GM18907 (cell line): ENCODE measurements around the gene PDCD11.
"Not testable (repeated sequence)": the region's sequence is repeated elsewhere in the genome, so short reads cannot be mapped to it uniquely, and the experiment has no call there.

Source experiments
- ATAC-seq: cut with Tn5 transposase; IDR thresholded peaks from one replicate; pipeline ENCODE4 v1.9.1; 2021; ENCODE audit warnings: mild to moderate bottlenecking, moderate library complexity; ENCODE audit not compliant: unreplicated experiment

The PDCD11 gene

GRCh38 chr10:103396067-103396788, at the start of gene PDCD11, which contains the start of gene ATP5MK:
PDCD11 (plus strand) TSS chr10:103396626; CDS start chr10:103398427, 1,801 bp downstream.
ATP5MK (minus strand) TSS chr10:103396475; CDS start chr10:103392457, 4,018 bp downstream.
- peak; percentile 98 for ATAC-seq

GRCh38 chr10:103350175-103350516, 46.3 kb upstream of the PDCD11 start:
- ATAC-seq = no peak

GRCh38 chr10:103350517-103351260, 45.7 kb upstream of the PDCD11 start, which contains the start of gene PCGF6:
PCGF6 (minus strand) TSS chr10:103351140; CDS start chr10:103351066, 74 bp downstream.
- peak; percentile 83 for ATAC-seq

- no peak for ATAC-seq
Measured at GRCh38 chr10:103353281-103353680, 43.1 kb upstream of the PDCD11 start.

GRCh38 chr10:103354567-103354966, 41.9 kb upstream of the PDCD11 start:
- not testable (repeated sequence) for ATAC-seq

- no peak for ATAC-seq
Measured at GRCh38 chr10:103355906-103356599, 40.4 kb upstream of the PDCD11 start.

GRCh38 chr10:103359493-103359892, 36.9 kb upstream of the PDCD11 start:
- not testable (repeated sequence) for ATAC-seq

- ATAC-seq = not testable (repeated sequence)
Measured at GRCh38 chr10:103360791-103361190, 35.6 kb upstream of the PDCD11 start.

- no peak for ATAC-seq
Measured at GRCh38 chr10:103367379-103367781, 29.0 kb upstream of the PDCD11 start.

- peak; percentile 75 for ATAC-seq
Measured at GRCh38 chr10:103367782-103368518, 28.5 kb upstream of the PDCD11 start, which contains the start of gene TAF5. TAF5 (plus strand) TSS chr10:103367976; CDS start chr10:103367990, 14 bp downstream.

GRCh38 chr10:103373544-103373943, 22.9 kb upstream of the PDCD11 start:
- ATAC-seq = no peak

- no peak for ATAC-seq
Measured at GRCh38 chr10:103374263-103374662, 22.2 kb upstream of the PDCD11 start.

GRCh38 chr10:103382769-103383168, 13.7 kb upstream of the PDCD11 start:
- peak; percentile 56 for ATAC-seq

GRCh38 chr10:103394180-103394579, 2.2 kb upstream of the PDCD11 start:
- no peak for ATAC-seq

GRCh38 chr10:103395754-103396066, 716 bp upstream of the PDCD11 start:
- peak; percentile 1 for ATAC-seq

GRCh38 chr10:103396789-103397087, 312 bp downstream of the PDCD11 start:
- ATAC-seq = no peak

- no peak for ATAC-seq
Measured at GRCh38 chr10:103397191-103397825, 882 bp downstream of the PDCD11 start.

GRCh38 chr10:103413564-103413963, 17.1 kb downstream of the PDCD11 start:
- ATAC-seq = no peak

GRCh38 chr10:103415581-103415980, 19.2 kb downstream of the PDCD11 start:
- no peak for ATAC-seq

GRCh38 chr10:103416436-103417147, 20.2 kb downstream of the PDCD11 start:
- no peak for ATAC-seq
